ENCODE data around the gene ZMYM1.
"Not testable (repeated sequence)": the region's sequence is repeated elsewhere in the genome, so short reads cannot be mapped to it uniquely, and the experiment has no call there.

Gene ZMYM1

GRCh38 chr1:35080171-35080854, 1.1 kb downstream of the ZMYM1 start:
- TF ChIP-seq POLR2A (IDR thresholded peaks at IDR 0.05; ENCODE audit: low read depth, low read length) (no peak), POLR2AphosphoS5 (IDR thresholded peaks at IDR 0.05; ENCODE audit: low read depth, low read length) (no peak), TAF1 (IDR thresholded peaks at IDR 0.05; ENCODE audit: borderline replicate concordance, low read depth, low read length) (no peak)
- FAIRE-seq (no peak), DNase-seq (ENCODE audit: insufficient read length) (no peak)

- DNase-seq (ENCODE audit: insufficient read length) (no peak), FAIRE-seq (no peak)
- TF ChIP-seq POLR2AphosphoS5 (IDR thresholded peaks at IDR 0.05; ENCODE audit: low read depth, low read length) (no peak), POLR2A (IDR thresholded peaks at IDR 0.05; ENCODE audit: low read depth, low read length) (no peak), TAF1 (IDR thresholded peaks at IDR 0.05; ENCODE audit: borderline replicate concordance, low read depth, low read length) (no peak)
These were observed 6.2 kb downstream of the ZMYM1 start for GRCh38 chr1:35085421-35085820.

- FAIRE-seq = no peak
- TF ChIP-seq TAF1 (IDR thresholded peaks at IDR 0.05; ENCODE audit: borderline replicate concordance, low read depth, low read length) = no peak
- no peak for DNase-seq (ENCODE audit: insufficient read length)
These were observed 18.0 kb downstream of the ZMYM1 start for GRCh38 chr1:35097224-35097623.

GRCh38 chr1:35111106-35111505, 31.9 kb downstream of the ZMYM1 start:
- FAIRE-seq (no peak), DNase-seq (ENCODE audit: insufficient read length) (no peak)
- no peak for TF ChIP-seq POLR2A (IDR thresholded peaks at IDR 0.05; ENCODE audit: low read depth, low read length)
- TF ChIP-seq POLR2AphosphoS5 (IDR thresholded peaks at IDR 0.05; ENCODE audit: low read depth, low read length) = no peak

GRCh38 chr1:35112668-35113067, 33.5 kb downstream of the ZMYM1 start:
- TF ChIP-seq POLR2A (IDR thresholded peaks at IDR 0.05; ENCODE audit: low read depth, low read length) (no peak), POLR2AphosphoS5 (IDR thresholded peaks at IDR 0.05; ENCODE audit: low read depth, low read length) (no peak), TAF1 (IDR thresholded peaks at IDR 0.05; ENCODE audit: borderline replicate concordance, low read depth, low read length) (no peak)
- no peak for DNase-seq (ENCODE audit: insufficient read length)
- no peak for FAIRE-seq

- TF ChIP-seq TAF1 (IDR thresholded peaks at IDR 0.05; ENCODE audit: borderline replicate concordance, low read depth, low read length) = no peak
- TF ChIP-seq POLR2AphosphoS5 (IDR thresholded peaks at IDR 0.05; ENCODE audit: low read depth, low read length) = no peak
- TF ChIP-seq POLR2A (IDR thresholded peaks at IDR 0.05; ENCODE audit: low read depth, low read length) = no peak
- no peak for FAIRE-seq
- no peak for DNase-seq (ENCODE audit: insufficient read length)
These were observed 36.5 kb downstream of the ZMYM1 start for GRCh38 chr1:35115459-35116383.

- no peak for TF ChIP-seq POLR2A (IDR thresholded peaks at IDR 0.05; ENCODE audit: low read depth, low read length)
- TF ChIP-seq POLR2AphosphoS5 (IDR thresholded peaks at IDR 0.05; ENCODE audit: low read depth, low read length) = no peak
- DNase-seq (ENCODE audit: insufficient read length) (peak; percentile 44), FAIRE-seq (no peak)
These were observed 41.4 kb downstream of the ZMYM1 start for GRCh38 chr1:35120458-35121133.

GRCh38 chr1:35122311-35122710, 43.1 kb downstream of the ZMYM1 start:
- DNase-seq (ENCODE audit: insufficient read length) (no peak), FAIRE-seq (no peak)
- TF ChIP-seq TAF1 (IDR thresholded peaks at IDR 0.05; ENCODE audit: borderline replicate concordance, low read depth, low read length) = no peak
- no peak for TF ChIP-seq POLR2A (IDR thresholded peaks at IDR 0.05; ENCODE audit: low read depth, low read length)
- no peak for TF ChIP-seq POLR2AphosphoS5 (IDR thresholded peaks at IDR 0.05; ENCODE audit: low read depth, low read length)

GRCh38 chr1:35126546-35126945, 47.4 kb downstream of the ZMYM1 start:
- FAIRE-seq (no peak), DNase-seq (ENCODE audit: insufficient read length) (no peak)
- TF ChIP-seq TAF1 (IDR thresholded peaks at IDR 0.05; ENCODE audit: borderline replicate concordance, low read depth, low read length) = no peak
- no peak for TF ChIP-seq POLR2A (IDR thresholded peaks at IDR 0.05; ENCODE audit: low read depth, low read length)

- TF ChIP-seq TAF1 (IDR thresholded peaks at IDR 0.05; ENCODE audit: borderline replicate concordance, low read depth, low read length) (no peak), POLR2A (IDR thresholded peaks at IDR 0.05; ENCODE audit: low read depth, low read length) (no peak), POLR2AphosphoS5 (IDR thresholded peaks at IDR 0.05; ENCODE audit: low read depth, low read length) (no peak)
- DNase-seq (ENCODE audit: insufficient read length) = no peak
- FAIRE-seq = no peak
These were observed 49.9 kb downstream of the ZMYM1 start for GRCh38 chr1:35129080-35129479.

GRCh38 chr1:35136780-35137179, 57.6 kb downstream of the ZMYM1 start:
- no peak for TF ChIP-seq POLR2AphosphoS5 (IDR thresholded peaks at IDR 0.05; ENCODE audit: low read depth, low read length)
- TF ChIP-seq TAF1 (IDR thresholded peaks at IDR 0.05; ENCODE audit: borderline replicate concordance, low read depth, low read length) = no peak
- no peak for TF ChIP-seq POLR2A (IDR thresholded peaks at IDR 0.05; ENCODE audit: low read depth, low read length)
- FAIRE-seq (no peak), DNase-seq (ENCODE audit: insufficient read length) (no peak)

- FAIRE-seq; DNase-seq (ENCODE audit: insufficient read length): not testable (repeated sequence)
These were observed 58.4 kb downstream of the ZMYM1 start for GRCh38 chr1:35137590-35137989.

GRCh38 chr1:35142294-35142693, 63.1 kb downstream of the ZMYM1 start:
- FAIRE-seq; DNase-seq (ENCODE audit: insufficient read length): not testable (repeated sequence)

- FAIRE-seq = not testable (repeated sequence)
These were observed 63.5 kb downstream of the ZMYM1 start for GRCh38 chr1:35142728-35143127.

More at GRCh38 chr1:35142728-35143127, 63.5 kb downstream of the ZMYM1 start:
- not testable (repeated sequence) for DNase-seq (ENCODE audit: insufficient read length)

Measured in GM12892 (cell line).